GM18498 (cell line): ENCODE results near the gene ERICH4.
"Not testable (repeated sequence)": the region's sequence is repeated elsewhere in the genome, so short reads cannot be mapped to it uniquely, and the experiment has no call there.

ENCODE experiments used
- ATAC-seq: cut with Tn5 transposase; IDR thresholded peaks from one replicate; pipeline ENCODE4 v1.9.1; 2021; ENCODE audit warnings: mild to moderate bottlenecking, moderate library complexity; ENCODE audit not compliant: unreplicated experiment

ERICH4 gene

GRCh38 chr19:41476583-41476982, 33.6 kb downstream of the ERICH4 start:
- ATAC-seq, result no peak

GRCh38 chr19:41478171-41478570, 35.2 kb downstream of the ERICH4 start:
- no peak for ATAC-seq

- no peak for ATAC-seq
These were observed 36.2 kb downstream of the ERICH4 start for GRCh38 chr19:41478875-41479756.

GRCh38 chr19:41479757-41480191, 36.8 kb downstream of the ERICH4 start:
- ATAC-seq, result no peak

GRCh38 chr19:41480336-41480735, 37.4 kb downstream of the ERICH4 start:
- ATAC-seq, result no peak

DNA sequence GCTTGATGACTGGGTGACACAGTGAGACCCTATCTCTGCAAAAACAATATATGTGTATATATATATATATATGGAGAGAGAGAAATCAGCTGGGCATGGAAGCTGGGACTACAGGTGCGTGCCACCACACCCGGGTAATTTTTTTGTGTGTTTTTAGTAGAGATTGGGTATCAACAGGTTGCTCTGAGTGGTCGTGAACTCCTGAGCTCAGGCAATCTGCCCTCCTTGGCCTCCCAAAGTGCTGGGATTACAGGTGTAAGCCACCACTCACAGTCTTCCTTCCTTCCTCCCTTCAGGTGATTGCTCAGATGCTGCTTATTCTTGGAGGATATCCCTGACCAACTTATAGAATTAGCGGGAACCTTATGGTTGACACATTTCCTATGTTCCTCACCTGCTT, 41.9 kb downstream of the ERICH4 start:
- no peak for ATAC-seq

DNA sequence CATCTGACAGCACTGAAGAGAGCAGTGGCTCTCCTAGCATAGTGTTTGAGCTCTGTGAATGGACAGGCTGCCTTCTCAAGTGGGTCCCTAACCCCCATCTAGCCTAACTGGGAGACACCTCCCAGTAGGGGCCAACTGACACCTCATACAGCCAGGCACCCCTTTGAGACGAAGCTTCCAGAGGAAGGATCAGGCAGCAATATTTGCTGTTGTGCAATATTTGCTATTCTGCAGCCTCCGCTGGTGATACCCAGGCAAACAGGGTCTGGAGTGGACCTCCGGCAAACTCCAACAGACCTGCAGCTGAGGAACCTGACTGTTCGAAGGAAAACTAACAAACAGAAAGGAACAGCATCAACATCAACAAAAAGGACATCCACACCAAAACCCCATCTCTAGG, 44.0 kb downstream of the ERICH4 start:
- ATAC-seq, result not testable (repeated sequence)

GRCh38 chr19:41492843-41493242, 49.9 kb downstream of the ERICH4 start:
- no peak for ATAC-seq
